GM19438 (cell line): ENCODE results near the gene NUP214.

ENCODE experiments used
- ATAC-seq: cut with Tn5 transposase; IDR thresholded peaks from one replicate; pipeline ENCODE4 v1.9.1; 2021; ENCODE audit warnings: low read depth; ENCODE audit not compliant: unreplicated experiment

NUP214 gene

DNA sequence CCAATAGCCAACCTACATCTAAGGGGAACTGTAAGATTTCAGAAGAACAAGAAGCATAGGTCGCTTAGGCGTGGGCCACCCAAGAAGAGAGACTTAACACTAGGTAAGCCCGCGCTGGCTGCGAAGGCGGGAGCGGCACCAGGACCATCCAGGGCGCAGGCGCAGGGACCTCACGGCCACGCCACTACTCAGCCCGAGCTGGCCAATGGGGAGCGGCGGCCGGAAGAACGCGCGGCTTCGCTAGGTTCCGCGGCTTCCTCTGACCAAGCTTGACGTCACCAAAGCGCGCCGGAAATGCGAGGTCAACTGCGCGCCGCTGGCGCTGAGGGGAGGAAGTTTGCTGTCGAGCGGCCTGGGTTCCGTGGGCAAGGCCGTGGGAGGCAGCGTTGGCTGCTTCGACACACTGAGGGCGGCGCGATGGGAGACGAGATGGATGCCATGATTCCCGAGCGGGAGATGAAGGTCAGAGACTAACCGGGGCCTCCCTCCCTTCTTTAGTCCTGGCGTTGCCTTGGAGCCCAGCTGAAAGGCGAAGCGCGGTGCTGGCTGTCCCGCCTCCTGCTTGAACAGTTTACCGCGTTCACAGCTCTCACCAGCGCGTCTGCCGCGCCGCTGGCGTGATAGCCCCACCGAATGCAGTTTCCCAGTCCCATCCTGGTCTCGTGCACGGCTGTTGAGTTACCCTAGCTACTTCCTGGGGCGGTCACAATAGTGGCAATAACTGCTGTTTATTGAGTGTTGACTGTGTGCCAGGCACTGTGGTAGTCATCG lies at the start of gene NUP214:
Gene NUP214 (plus strand): TSS at position 299 of the 771 bp plus-strand sequence. CDS start 119 bp downstream, at position 418.
- peak; percentile 83 for ATAC-seq

DNA sequence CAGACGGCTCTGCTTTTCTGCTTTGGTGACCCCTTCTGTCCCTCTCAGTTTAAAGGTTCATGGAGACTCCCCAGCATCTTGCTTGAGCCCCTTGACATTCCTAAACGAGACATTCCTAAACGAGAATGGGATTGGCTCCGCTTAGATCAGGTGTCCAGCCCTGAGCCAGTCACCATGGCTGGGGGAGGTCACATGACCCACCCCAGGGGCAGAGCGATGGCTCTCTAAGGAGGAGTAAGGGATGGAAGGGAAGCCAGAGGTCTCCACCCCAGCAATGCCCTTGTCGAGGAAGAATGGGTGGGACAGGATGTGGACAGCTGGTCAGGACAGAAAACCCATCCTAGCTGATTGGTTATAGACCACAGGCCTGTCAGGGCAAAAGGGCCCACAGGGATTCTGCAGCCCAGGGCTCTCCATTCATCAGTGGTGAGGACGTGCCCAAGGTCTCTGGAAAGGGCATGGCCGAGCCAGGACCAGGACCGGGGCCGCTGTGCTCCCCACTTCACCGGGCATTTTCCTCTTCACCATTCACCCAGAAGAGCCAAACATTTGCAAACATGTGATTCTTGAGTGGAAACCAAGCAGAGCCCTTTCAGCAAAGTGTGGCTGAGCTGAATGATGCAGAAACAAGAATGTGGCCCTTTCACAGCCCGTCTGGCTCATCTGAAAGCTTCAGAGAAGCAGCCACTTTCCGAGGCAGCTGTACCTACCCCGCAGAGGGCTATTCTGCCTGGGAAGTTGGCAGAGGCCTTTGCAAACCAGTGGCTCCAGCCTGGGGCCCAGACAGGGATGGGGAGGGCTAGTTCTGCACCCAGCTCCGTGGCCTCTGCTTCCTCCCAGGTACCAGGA lies 48.8 kb upstream of the NUP214 start:
- no peak for ATAC-seq

DNA sequence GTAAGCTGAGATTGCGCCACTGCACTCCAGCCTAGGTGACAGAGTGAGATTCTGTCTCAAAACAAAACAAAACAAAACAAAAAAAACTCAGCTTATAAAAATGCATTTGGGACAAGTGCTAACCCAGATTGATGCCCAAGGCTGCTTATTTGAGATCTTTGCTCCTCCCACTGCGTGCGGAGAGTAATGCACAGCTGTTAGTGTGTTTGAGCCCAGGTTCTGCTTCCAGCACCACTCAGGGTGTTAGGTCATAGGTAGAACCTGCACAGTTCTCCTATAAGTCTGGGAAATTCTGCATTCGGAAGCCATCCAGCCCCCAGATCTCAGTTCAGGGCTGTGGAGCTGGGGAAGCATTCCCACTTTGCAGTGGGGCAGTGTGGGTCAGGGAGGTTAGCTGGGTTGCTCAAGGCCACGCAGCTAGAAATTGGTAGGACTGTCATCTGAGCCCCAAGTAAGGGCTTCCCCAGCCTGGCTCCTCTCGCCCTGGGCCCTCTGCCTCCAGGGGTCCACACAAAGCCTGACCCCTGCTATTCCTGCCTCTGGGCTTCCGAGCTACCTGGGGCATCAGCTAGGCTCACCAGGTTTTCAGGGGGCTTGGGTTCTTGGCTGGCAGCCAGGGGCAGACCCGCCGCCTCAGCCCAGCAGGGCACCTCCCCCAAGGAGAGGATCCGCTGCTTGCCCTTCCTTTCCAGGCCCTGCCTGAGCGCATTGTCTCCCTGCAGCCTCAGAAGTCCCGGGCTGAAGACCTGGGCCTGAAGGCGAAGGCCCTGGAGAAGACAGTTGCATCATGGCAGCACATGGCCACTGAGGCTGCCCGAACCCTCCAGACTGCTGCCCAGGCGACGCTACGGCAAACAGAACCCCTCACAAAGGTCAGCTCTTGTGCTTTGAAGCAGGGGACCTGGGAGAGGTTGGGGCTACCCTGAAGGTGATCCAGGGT lies 46.7 kb upstream of the NUP214 start:
- no peak for ATAC-seq

DNA sequence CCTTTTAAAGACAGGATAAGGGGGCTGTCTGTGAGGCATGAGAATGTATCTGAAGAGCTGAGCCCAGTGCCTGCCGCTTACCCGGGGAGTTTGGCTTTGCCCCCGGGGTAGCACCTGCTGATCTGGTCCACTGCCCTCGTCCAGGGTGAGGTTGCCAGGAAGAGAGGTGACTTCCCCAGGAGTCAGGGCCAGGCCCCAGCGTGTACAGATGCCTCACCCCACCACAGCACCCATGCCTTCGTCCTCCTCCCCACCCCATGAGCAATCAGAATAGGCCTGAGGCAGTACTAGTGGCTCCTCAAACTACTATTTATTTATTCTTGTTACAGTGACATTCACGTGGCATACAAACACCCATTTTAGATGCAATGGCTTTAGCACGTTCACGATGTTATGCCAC lies 44.8 kb upstream of the NUP214 start:
- ATAC-seq: no peak

DNA sequence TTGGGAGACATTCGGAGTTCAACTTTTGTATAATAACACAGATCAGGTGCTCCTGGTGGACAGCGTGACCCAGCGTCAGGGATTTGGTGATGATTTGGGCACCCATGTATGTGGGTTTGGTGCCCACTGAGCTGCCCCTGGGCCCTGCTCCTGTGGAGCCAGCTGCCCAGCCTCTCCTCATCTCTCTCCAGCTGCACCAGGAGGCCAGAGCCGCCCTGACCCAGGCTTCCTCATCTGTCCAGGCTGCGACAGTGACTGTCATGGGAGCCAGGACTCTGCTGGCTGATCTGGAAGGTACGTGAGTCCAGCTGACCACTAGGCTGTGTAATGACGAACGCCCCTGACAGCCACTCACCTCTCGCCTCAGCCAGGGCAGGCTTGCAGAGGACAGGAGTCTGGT lies 43.5 kb upstream of the NUP214 start:
- no peak for ATAC-seq

DNA sequence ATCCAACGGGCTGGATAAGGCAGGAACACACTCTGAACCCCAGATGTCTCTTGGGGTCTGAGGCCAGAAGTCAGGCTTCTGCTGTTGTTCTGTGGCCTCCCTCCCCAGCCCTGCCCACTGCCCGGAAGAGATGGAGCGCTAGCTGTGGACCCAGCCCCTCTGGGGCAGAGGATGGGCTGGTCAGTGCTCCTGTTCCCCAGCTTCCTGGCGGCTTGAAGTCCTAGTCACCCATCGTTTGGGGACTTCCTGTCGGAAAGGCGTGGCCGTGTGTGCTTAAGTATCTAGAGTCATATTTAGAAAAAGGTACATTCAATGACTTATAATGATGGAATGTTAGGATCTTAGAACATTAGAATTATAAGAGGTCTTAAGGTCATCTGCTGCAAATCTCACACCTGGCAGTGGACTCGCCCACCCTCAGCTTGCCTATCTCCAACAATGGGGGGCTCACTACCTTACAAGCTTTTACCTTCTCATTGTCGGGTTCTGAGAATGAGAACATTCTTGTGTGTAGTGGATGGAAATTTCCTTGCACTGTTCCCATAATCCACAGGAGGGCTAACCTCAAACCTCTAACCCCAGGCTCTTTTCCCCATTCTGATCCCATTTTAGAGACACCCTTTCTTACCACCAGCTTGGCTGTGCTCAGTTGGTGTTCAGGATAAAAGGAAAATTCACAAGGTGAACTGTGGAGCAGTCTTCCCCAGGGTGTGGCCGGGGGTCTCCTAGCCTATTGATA lies 42.4 kb upstream of the NUP214 start:
- ATAC-seq: no peak

DNA sequence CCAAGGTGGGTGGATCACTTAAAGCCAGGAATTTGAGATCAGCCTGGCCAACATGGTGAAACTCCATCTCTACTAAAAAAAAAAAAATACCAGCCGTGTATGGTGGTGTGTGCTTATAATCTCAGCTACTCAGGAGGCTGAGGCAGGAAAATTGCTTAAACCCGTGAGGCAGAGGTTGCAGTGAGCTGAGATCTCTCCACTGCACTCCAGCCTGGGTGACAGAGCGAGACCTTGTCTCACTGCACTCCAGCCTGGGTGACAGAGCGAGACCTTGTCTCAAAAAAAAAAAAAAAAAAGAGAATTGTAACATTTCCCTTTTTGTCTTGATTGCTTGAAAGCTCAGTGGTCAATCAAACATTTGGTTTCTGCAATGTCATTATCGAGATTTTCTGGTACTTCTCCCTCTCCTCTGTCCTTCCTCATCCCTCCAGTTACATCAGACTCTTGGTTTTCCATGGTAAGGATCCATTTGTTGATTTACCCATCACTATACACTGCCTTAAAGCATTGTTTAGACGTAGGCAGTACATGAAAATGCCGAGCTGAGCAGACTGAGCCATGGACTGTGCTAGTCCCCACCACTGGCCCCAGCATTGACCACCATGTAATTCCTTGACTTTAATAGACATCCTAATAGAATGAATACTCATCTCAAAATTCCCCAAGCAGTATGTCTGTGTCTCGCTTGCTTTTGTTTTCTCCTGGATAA lies 40.6 kb upstream of the NUP214 start:
- ATAC-seq: no peak

DNA sequence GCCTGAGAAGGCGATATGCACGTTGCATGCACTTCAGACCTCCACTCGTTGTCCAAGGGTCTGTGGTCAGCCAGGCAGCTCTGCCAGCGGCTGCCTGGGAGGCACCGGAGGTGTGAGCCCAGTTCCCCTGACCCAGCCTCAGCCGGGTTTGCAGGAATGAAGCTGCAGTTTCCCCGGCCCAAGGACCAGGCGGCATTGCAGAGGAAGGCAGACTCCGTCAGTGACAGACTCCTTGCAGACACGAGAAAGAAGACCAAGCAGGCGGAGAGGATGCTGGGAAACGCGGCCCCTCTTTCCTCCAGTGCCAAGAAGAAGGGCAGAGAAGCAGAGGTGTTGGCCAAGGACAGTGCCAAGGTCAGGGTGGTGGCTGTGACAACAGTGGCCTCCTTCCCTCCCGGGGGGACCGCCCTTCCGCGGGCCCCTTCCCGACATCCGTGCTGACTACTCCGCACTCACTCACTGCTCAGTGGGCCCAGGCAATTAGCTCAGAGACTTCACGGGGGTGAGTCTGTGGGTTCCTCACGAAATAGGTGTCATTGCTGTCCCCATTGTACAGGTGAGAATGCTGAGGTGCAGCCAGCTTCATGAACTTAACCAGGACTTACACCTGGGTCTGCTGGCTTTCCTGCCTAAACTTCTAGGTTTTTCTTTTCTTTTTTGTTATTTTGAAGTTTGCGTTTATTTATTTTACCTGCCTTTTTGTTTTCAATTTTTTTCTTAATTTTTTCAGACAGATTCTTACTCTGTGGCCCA lies 39.8 kb upstream of the NUP214 start:
- ATAC-seq: no peak

DNA sequence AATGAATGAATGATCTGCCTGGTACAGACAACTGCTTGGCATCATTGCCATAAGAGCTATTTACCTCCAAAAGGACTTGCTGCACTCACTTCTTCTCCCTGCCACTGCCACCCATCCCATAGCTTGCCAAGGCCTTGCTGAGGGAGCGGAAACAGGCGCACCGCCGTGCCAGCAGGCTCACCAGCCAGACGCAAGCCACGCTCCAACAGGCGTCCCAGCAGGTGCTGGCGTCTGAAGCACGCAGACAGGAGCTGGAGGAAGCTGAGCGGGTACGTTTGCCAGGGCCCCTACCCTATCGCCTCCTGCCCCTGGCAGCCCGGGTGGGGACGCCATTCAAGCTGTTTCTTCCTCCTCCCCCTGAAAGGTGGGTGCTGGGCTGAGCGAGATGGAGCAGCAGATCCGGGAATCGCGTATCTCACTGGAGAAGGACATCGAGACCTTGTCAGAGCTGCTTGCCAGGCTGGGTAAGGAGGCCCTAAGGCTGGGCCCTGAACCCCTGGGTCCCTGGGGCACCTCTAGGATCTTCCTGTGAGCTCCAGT lies 38.0 kb upstream of the NUP214 start:
- no peak for ATAC-seq

DNA sequence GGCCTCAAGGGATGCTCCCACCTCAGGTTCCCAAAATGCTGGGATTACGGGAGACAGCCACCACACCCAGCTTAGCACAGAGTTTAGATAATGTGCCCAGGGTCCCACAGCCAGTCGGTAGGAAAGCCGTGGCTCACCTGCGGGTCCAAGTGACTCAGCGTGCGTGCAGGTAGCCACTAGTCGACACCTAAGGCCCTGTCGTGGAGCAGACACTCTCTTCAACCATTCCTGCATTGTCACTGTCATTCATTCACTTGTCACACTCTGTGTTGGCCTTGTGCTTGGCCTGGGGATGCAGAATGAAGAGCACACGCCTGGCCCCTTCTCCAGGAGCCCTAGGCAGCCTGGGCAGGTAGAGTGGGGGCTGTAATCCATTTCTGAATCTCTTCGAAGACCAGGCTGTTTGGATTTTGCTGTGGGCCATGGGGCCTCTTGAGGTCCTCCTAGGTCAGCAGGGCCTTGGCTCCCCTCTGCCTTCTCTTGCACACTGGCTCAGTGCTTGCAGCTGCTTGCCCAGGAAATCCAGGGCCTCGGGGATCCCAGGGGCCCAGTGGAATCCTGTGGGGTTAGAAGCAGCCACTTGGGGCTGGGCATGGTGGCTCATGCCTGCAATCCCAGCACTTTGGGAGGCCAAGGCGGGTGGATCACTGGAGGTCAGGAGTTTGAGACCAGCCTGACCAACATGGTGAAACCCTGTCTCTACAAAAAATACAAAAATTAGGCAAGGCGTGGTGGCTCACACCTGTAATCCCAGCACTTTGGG lies 35.2 kb upstream of the NUP214 start:
- no peak for ATAC-seq

DNA sequence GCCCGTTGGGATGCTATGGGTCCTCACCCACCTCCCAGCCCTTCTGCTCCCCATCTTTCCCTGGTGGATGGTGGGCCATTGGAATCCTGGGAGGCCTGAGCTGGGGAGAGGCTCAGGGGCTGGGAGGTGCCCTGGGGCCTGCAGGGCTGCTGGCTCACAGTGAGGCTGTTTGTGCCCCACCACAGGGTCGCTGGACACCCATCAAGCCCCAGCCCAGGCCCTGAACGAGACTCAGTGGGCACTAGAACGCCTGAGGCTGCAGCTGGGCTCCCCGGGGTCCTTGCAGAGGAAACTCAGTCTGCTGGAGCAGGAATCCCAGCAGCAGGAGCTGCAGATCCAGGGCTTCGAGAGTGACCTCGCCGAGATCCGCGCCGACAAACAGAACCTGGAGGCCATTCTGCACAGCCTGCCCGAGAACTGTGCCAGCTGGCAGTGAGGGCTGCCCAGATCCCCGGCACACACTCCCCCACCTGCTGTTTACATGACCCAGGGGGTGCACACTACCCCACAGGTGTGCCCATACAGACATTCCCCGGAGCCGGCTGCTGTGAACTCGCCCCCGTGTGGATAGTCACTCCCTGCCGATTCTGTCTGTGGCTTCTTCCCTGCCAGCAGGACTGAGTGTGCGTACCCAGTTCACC lies 33.9 kb upstream of the NUP214 start:
- no peak for ATAC-seq

DNA sequence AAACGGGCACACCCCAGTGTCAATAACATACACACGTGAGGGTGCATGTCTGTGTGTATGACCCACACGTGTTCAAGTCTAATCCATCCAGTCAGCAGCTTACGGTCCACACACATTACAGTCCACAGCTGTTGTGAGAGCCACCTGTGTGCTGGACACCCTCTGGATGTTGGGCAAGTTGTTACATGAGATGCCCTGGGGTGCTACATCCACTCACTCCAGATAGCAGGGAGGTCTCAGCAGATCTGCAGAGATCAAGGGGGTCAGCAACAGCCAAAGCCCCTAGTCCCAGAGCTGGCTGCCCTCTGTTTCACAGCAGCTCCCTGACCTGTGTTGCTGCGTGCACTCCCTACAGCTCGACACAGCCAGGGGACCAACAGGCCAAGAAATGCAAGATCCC lies 33.4 kb upstream of the NUP214 start:
- ATAC-seq: no peak

DNA sequence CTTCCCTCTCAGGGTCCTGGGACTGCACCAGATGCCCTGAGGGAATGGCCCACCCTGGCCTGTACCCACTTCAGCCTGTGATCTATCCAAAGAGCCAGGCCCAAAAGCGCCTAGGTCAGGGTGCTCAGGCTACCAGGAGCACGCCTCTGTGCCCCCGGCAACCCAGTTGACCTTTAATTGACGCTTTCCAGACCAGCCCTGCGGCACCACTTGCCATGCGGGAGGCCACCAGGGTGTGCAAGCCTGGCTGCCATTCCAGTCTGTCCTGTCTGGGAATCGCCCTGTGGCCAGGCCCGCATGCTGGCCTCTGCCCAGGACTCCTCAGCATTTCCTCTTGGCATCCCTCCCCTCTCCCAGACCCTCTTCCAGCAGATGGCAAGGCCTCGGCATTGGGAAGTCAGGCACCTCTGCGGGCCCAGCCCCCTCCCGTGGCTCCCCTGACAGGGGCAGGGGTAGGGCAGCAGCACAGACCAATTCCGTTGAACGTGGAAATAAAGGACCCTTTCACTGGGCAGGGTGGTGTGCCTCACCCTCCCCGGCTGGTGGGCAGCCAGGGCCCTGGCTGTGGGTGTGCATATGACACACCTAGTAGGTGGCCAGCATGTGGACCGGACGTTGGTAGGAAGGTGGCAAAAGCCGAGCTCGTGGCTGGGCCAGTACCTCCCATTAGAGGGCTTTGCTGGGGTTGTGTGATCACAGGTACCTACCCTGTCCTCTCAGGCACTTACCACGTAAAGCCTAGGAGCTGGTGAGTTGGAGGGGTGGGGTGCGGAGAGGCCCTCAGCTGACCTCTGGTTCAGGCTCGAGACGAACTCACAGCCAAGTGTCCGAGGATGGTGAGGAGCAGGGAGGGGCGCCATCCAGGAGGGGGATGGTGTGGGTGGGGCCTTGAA lies 32.6 kb upstream of the NUP214 start:
- no peak for ATAC-seq

DNA sequence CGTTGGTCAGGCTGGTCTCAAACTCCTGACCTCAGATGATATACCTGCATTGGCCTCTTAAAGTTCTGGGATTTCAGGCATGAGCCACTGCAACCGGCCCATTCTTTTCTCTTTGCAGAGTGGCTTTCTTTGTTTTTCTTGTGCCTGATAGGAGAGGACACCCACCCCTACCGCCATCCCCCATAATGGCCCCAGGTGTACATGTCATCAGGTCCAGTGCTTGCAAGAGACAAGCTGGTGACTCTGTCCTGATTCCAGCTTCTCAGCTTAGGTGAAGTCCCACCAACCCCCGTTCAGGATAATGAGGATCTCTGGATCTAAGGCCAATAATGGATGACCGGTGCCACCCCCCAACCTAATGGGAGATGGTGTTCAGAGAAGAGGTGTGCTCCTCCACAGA lies 31.4 kb upstream of the NUP214 start:
- ATAC-seq: no peak

DNA sequence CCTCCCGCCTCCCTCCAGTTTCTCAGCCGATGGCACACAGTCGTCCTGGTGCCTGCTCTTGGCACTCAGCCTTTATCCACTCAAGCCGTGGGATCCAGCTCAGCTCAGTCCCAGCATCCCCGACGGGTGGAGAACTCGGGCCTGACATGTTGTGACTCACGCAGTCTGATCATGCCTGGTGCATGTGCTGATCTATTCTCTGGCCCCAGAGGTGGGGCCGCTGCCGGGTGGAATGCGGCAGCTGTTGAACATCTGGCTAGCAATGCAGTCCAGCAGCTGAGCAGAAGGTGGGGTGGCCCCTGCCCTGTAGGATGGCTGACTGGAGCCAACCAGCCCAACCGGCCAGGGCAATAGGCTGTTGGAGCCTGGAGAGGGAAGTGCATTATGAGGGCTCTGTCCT lies 30.8 kb upstream of the NUP214 start:
- ATAC-seq: no peak

DNA sequence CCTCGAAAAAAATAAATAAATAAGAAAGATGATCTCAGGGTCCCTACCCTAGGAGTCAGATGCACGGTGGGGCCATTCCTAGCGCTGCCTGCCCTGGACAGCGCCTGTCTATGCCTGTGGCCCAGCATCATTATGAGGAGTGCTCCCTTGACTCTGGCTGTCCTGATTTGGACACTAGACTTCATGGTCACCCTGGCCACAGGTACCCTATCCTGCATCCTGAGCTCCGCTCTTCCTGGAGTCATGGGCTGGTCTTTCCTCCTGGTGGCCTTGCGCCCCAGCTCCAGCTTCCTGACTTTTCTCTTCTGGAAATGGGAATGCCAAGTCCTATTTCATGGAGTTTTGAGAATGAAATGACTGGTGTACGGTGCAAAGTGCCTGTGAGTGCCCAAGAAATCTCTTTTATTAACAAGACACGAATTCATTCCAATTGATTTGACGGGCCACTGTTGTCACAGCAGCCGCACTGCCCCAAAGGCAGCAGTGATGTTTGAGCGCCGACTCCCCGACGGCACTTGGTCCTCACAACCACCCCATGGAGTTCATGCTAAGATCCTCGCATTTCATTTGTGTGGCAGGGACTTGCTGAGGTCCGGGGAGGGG lies 29.6 kb upstream of the NUP214 start:
- no peak for ATAC-seq
